HFF-Myc (cell line): ENCODE data around the gene GABBR2.

Source experiments
- DNase-seq: peaks from one replicate; pipeline ENCODE4 v3.0.0-alpha.2; 2011; ENCODE audit warnings: low read depth; ENCODE audit errors: extremely low read depth
- H3K4me3 ChIP-seq: replicated peaks from 2 replicates; pipeline ENCODE4 v1.5.1; 2011; ENCODE audit warnings: low read depth, mild to moderate bottlenecking, control low read depth, low read length
- TF ChIP-seq, protein P1 (sequence below): IDR thresholded peaks from 2 replicates; pipeline ENCODE4 v1.5.1; 2012; ENCODE audit warnings: mild to moderate bottlenecking, low read depth, low read length, control low read depth; ENCODE audit errors: missing control alignments

Gene GABBR2

GRCh38 chr9:98409719-98410118 lies 299.0 kb downstream of the GABBR2 start:
- TF ChIP-seq, protein P1, sequence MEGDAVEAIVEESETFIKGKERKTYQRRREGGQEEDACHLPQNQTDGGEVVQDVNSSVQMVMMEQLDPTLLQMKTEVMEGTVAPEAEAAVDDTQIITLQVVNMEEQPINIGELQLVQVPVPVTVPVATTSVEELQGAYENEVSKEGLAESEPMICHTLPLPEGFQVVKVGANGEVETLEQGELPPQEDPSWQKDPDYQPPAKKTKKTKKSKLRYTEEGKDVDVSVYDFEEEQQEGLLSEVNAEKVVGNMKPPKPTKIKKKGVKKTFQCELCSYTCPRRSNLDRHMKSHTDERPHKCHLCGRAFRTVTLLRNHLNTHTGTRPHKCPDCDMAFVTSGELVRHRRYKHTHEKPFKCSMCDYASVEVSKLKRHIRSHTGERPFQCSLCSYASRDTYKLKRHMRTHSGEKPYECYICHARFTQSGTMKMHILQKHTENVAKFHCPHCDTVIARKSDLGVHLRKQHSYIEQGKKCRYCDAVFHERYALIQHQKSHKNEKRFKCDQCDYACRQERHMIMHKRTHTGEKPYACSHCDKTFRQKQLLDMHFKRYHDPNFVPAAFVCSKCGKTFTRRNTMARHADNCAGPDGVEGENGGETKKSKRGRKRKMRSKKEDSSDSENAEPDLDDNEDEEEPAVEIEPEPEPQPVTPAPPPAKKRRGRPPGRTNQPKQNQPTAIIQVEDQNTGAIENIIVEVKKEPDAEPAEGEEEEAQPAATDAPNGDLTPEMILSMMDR: no peak
- no peak for DNase-seq
- no peak overlapping the region for H3K4me3 ChIP-seq

- DNase-seq: no peak
- no peak overlapping the region for H3K4me3 ChIP-seq
- TF ChIP-seq, protein P1: no peak
Measured at GRCh38 chr9:98406469-98406868, 302.3 kb downstream of the GABBR2 start.

- H3K4me3 ChIP-seq: no peak overlapping the region
- TF ChIP-seq, protein P1: no peak
- DNase-seq: no peak
Measured at GRCh38 chr9:98404237-98404636, 304.5 kb downstream of the GABBR2 start.

GRCh38 chr9:98403715-98404114 lies 305.0 kb downstream of the GABBR2 start:
- TF ChIP-seq, protein P1: no peak
- no peak for DNase-seq
- H3K4me3 ChIP-seq: no peak overlapping the region

GRCh38 chr9:98402019-98402840 lies 306.5 kb downstream of the GABBR2 start:
- no peak overlapping the region for H3K4me3 ChIP-seq
- TF ChIP-seq, protein P1: no peak

DNA sequence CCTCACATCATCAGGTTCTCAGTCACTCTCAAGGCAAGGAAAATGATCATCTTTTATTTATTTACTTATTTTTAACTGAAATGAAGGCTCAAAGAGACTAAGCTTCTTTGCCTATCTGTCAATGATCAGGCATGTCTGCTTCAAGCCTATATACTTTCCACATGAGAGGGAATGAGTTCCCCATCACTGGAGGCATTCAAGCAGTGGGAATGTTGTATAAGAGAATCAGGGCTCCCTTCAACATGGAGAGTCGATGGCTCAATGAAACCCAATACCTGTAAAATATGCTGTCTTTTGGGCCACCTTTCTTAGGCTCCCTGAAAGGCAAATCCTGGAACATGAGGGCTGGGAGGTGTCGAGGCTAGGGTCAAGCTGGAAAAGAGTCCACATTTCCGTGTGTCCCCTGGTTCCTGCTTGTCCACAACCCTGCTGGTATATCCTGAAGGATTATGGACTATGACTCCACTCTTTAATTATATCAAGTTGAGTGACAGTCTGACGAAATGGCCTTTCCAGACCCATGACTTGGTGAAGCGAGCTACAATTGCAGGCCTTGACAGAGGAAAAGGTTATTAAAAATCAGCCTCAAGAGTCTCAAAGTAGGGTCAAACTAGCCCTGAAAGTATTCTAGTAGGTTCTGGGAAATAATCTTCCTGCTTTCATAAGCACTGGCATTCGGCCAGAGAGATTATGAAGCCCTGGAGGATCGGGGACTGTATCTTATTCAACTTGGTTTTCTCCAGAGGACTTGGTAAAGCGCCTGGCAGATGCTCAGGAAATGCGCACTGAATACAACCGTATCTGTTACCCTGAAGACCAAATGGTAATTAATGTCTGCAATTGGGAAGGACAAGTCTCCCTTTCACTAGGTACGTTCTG lies 307.4 kb downstream of the GABBR2 start:
- TF ChIP-seq, protein P1: no peak

More at GRCh38 chr9:98402019-98402840, 306.5 kb downstream of the GABBR2 start:
- no peak for DNase-seq

More for the DNA sequence above, 307.4 kb downstream of the GABBR2 start:
- no peak for DNase-seq
- H3K4me3 ChIP-seq: no peak overlapping the region
